ENCODE results near the gene MYOCD.

MYOCD gene

GRCh38 chr17:12712415-12712814 lies 46.7 kb downstream of the MYOCD start:
- no peak overlapping the region for H3K27ac ChIP-seq (ENCODE audit: low read depth, low read length)
- no peaks in the 10 kb centered on the region for H3K79me2 ChIP-seq (ENCODE audit: control insufficient read depth, low read length)
- no peak for TF ChIP-seq EZH2phosphoT487 (IDR thresholded peaks at IDR 0.05; ENCODE audit: borderline replicate concordance, low read length)
- TF ChIP-seq CTCF (IDR thresholded peaks at IDR 0.05; ENCODE audit: low read depth, low read length, poor library complexity, severe bottlenecking) = no peak
- H3K27me3 ChIP-seq (ENCODE audit: control insufficient read depth, low read length) = no peaks in the 10 kb centered on the region
- no peak overlapping the region for H3K4me2 ChIP-seq (ENCODE audit: low read length)
- H3K4me3 ChIP-seq (ENCODE audit: low read length) = no peak overlapping the region
- no peaks in the 10 kb centered on the region for H4K20me1 ChIP-seq (ENCODE audit: control insufficient read depth, insufficient read depth, low read depth, low read length)
- no peaks in the 10 kb centered on the region for H3K4me1 ChIP-seq (ENCODE audit: control insufficient read depth, low read length)
- no peaks in the 10 kb centered on the region for H3K9me2 ChIP-seq (replicated peaks; ENCODE audit: control insufficient read depth, low read length)
- no peaks in the 10 kb centered on the region for H3K9me3 ChIP-seq (ENCODE audit: control insufficient read depth, insufficient read depth, low read length)
- no peaks in the 10 kb centered on the region for H3K36me3 ChIP-seq (ENCODE audit: control insufficient read depth, low read length)
- H3F3A ChIP-seq (ENCODE audit: control insufficient read depth, insufficient read depth) = no peaks in the 10 kb centered on the region

- H3F3A ChIP-seq (ENCODE audit: control insufficient read depth, insufficient read depth) = no peaks in the 10 kb centered on the region
- H3K79me2 ChIP-seq (ENCODE audit: control insufficient read depth, low read length) = no peaks in the 10 kb centered on the region
- H3K36me3 ChIP-seq (ENCODE audit: control insufficient read depth, low read length) = no peaks in the 10 kb centered on the region
- H3K4me2 ChIP-seq (ENCODE audit: low read length) = no peak overlapping the region
- no peaks in the 10 kb centered on the region for H3K27me3 ChIP-seq (ENCODE audit: control insufficient read depth, low read length)
- no peaks in the 10 kb centered on the region for H4K20me1 ChIP-seq (ENCODE audit: control insufficient read depth, insufficient read depth, low read depth, low read length)
- H3K9me2 ChIP-seq (replicated peaks; ENCODE audit: control insufficient read depth, low read length) = no peaks in the 10 kb centered on the region
- H3K9me3 ChIP-seq (ENCODE audit: control insufficient read depth, insufficient read depth, low read length) = no peaks in the 10 kb centered on the region
- H3K4me1 ChIP-seq (ENCODE audit: control insufficient read depth, low read length) = no peaks in the 10 kb centered on the region
- no peak overlapping the region for H3K27ac ChIP-seq (ENCODE audit: low read depth, low read length)
- TF ChIP-seq EZH2phosphoT487 (IDR thresholded peaks at IDR 0.05; ENCODE audit: borderline replicate concordance, low read length) (no peak), CTCF (IDR thresholded peaks at IDR 0.05; ENCODE audit: low read depth, low read length, poor library complexity, severe bottlenecking) (no peak)
- H3K4me3 ChIP-seq (ENCODE audit: low read length) = no peak overlapping the region
Measured at GRCh38 chr17:12712941-12713340, 47.3 kb downstream of the MYOCD start.

GRCh38 chr17:12719948-12720347 lies 54.3 kb downstream of the MYOCD start:
- Histone ChIP-seq H3K4me1 (ENCODE audit: control insufficient read depth, low read length) (no peaks in the 10 kb centered on the region), H3K4me3 (ENCODE audit: low read length) (no peak overlapping the region), H3K4me2 (ENCODE audit: low read length) (no peak overlapping the region), H3K79me2 (ENCODE audit: control insufficient read depth, low read length) (no peaks in the 10 kb centered on the region), H3K27ac (ENCODE audit: low read depth, low read length) (no peak overlapping the region), H3K9me3 (ENCODE audit: control insufficient read depth, insufficient read depth, low read length) (no peaks in the 10 kb centered on the region; the same call in 1 of the 2 replicates), H3F3A (ENCODE audit: control insufficient read depth, insufficient read depth) (no peaks in the 10 kb centered on the region), H3K27me3 (ENCODE audit: control insufficient read depth, low read length) (no peaks in the 10 kb centered on the region), H3K36me3 (ENCODE audit: control insufficient read depth, low read length) (no peaks in the 10 kb centered on the region), H4K20me1 (ENCODE audit: control insufficient read depth, insufficient read depth, low read depth, low read length) (no peaks in the 10 kb centered on the region), H3K9me2 (replicated peaks; ENCODE audit: control insufficient read depth, low read length) (no peaks in the 10 kb centered on the region)
- no peak for TF ChIP-seq CTCF (IDR thresholded peaks at IDR 0.05; ENCODE audit: low read depth, low read length, poor library complexity, severe bottlenecking)
- TF ChIP-seq EZH2phosphoT487 (IDR thresholded peaks at IDR 0.05; ENCODE audit: borderline replicate concordance, low read length) = no peak

GRCh38 chr17:12721581-12721980 lies 55.9 kb downstream of the MYOCD start:
- Histone ChIP-seq H3K9me2 (replicated peaks; ENCODE audit: control insufficient read depth, low read length) (no peaks in the 10 kb centered on the region), H3K79me2 (ENCODE audit: control insufficient read depth, low read length) (no peaks in the 10 kb centered on the region), H3K4me3 (ENCODE audit: low read length) (no peak overlapping the region), H3K4me2 (ENCODE audit: low read length) (no peak overlapping the region), H3K36me3 (ENCODE audit: control insufficient read depth, low read length) (no peaks in the 10 kb centered on the region), H4K20me1 (ENCODE audit: control insufficient read depth, insufficient read depth, low read depth, low read length) (no peaks in the 10 kb centered on the region), H3K27me3 (ENCODE audit: control insufficient read depth, low read length) (no peaks in the 10 kb centered on the region), H3K27ac (ENCODE audit: low read depth, low read length) (no peak overlapping the region), H3K4me1 (ENCODE audit: control insufficient read depth, low read length) (no peaks in the 10 kb centered on the region), H3K9me3 (ENCODE audit: control insufficient read depth, insufficient read depth, low read length) (no peaks in the 10 kb centered on the region; the same call in 1 of the 2 replicates), H3F3A (ENCODE audit: control insufficient read depth, insufficient read depth) (no peaks in the 10 kb centered on the region)
- TF ChIP-seq CTCF (IDR thresholded peaks at IDR 0.05; ENCODE audit: low read depth, low read length, poor library complexity, severe bottlenecking) (no peak), EZH2phosphoT487 (IDR thresholded peaks at IDR 0.05; ENCODE audit: borderline replicate concordance, low read length) (no peak)
